RWPE1 (cell line): Measurements from ENCODE around the gene AGRP.

Experiments
- CTCF ChIA-PET: fragments of 350-600 bp; sonication (Branson Sonifier 250); formaldehyde crosslinking; extraction: SDS; loops from one replicate; lab custom pipeline; 2021; lab: Yijun Ruan, JAX
- POLR2A ChIA-PET: fragments of 400-600 bp; formaldehyde crosslinking; extraction: SDS; loops from one replicate; lab custom pipeline; 2020; ENCODE audit warnings: antibody characterized with exemption; ENCODE audit not compliant: low non-redundant PET; lab: Yijun Ruan, JAX
- DNase-seq: peaks from one replicate; pipeline ENCODE4 v3.0.0; 2012; ENCODE audit warnings: low spot score
- H3K27ac ChIP-seq: fragments of 450-650 bp; 2 replicates; pipeline ENCODE4 v1.5.1; 2017
- CTCF ChIP-seq: fragments of 450-650 bp; conservative IDR thresholded peaks from 2 replicates; pipeline ENCODE4 v1.5.1; 2017; ENCODE audit warnings: low read depth, mild to moderate bottlenecking

The AGRP gene

GRCh38 chr16:67528222-67528869 lies 45.0 kb upstream of the AGRP start, which contains the start of gene RIPOR1:
Gene RIPOR1 (plus strand): TSS chr16:67528829. CDS start chr16:67538447, 9,618 bp downstream.
- POLR2A ChIA-PET = no interaction called here
- no peak for TF ChIP-seq CTCF
- CTCF ChIA-PET = interaction anchor here (0.9 to 2.1 kb wide), 2 partner anchors 7 to 97 kb away, joined by 3 to 8 read pairs; no protein-coding TSS in a partner anchor
- H3K27ac ChIP-seq = peak within 1 kb of the TSS; percentile 84
- no peak for DNase-seq

GRCh38 chr16:67526149-67526791 lies 42.9 kb upstream of the AGRP start:
- peak overlapping the region; percentile 84 for H3K27ac ChIP-seq
- TF ChIP-seq CTCF = no peak
- POLR2A ChIA-PET = no interaction called here
- CTCF ChIA-PET = interaction anchor here (0.6 to 1.2 kb wide), 7 partner anchors 21 to 572 kb away, joined by 3 to 6 read pairs (median 3); partner anchors contain the start of gene ATP6V0D1
- DNase-seq = peak; percentile 51

- no peak for DNase-seq
These were observed 42.0 kb upstream of the AGRP start for GRCh38 chr16:67525176-67525860.

GRCh38 chr16:67521095-67521804 lies 37.9 kb upstream of the AGRP start:
- POLR2A ChIA-PET = interaction anchor here (1.3 kb wide), 1 partner anchor 41 kb away, joined by 7 read pairs; the partner anchor contains the start of gene CTCF
- CTCF ChIA-PET = interaction anchor here (0.5 to 2.0 kb wide), 50 partner anchors 8 to 407 kb away, joined by 3 to 17 read pairs (median 4); partner anchors contain the start of genes ATP6V0D1, CTCF, HSD11B2 and RANBP10
- peak overlapping the region; percentile 90 for H3K27ac ChIP-seq
- peak; percentile 93 for TF ChIP-seq CTCF
- peak; percentile 95 for DNase-seq

More at GRCh38 chr16:67525176-67525860, 42.0 kb upstream of the AGRP start:
- no peak for TF ChIP-seq CTCF
- ChIA-PET POLR2A (no interaction called here), CTCF (interaction anchor here (0.6 to 1.3 kb wide), 11 partner anchors 11 to 1504 kb away, joined by 3 to 6 read pairs (median 4); partner anchors contain the start of gene ATP6V0D1)
- 0 out of 2 replicates have a peak overlapping the region, but pooled peaks have one; percentile 9 for H3K27ac ChIP-seq

- H3K27ac ChIP-seq = no peak overlapping the region
- no peak for TF ChIP-seq CTCF
- no peak for DNase-seq
- ChIA-PET CTCF (interaction anchor here (0.7 to 1.2 kb wide), 3 partner anchors 48 to 1878 kb away, joined by 3 to 4 read pairs (median 3); no protein-coding TSS in a partner anchor), POLR2A (no interaction called here)
These were observed 35.9 kb upstream of the AGRP start for GRCh38 chr16:67519242-67519641.
